Activated CD8-positive, alpha-beta T cell treated with anti-CD3 and anti-CD28 coated beads, Interleukin-2, amount 10 ng/mL, durations not matched to agents 7 days and 5 days (primary cell): ENCODE results near the gene TNS4. TPM values are rescaled to one million over a fixed set of nuclear protein-coding genes. Genes with fewer than 3 reads are reported as not detected.

Experiments
- ATAC-seq: fragments of 150-1000 bp; cut with Tn5 transposase; one replicate; pipeline ENCODE4 v1.10.0; 2021; ENCODE audit warnings: moderate library complexity
- CTCF ChIA-PET: fragments of 350-600 bp; sonication (Branson Sonifier 250); formaldehyde crosslinking; loops from one replicate; lab custom pipeline; 2021; ENCODE audit warnings: antibody characterized with exemption; lab: Charles Lee
- POLR2A ChIA-PET: fragments of 350-600 bp; sonication (Branson Sonifier 250); formaldehyde crosslinking; loops from one replicate; lab custom pipeline; 2021; ENCODE audit warnings: antibody characterized with exemption; lab: Charles Lee
- DNase-seq: peaks from one replicate; pipeline ENCODE4 v3.0.0-alpha.2; 2020
- H3K27ac Mint-ChIP-seq: one replicate; pipeline ENCODE4 v1.8.0; 2021; ENCODE audit warnings: mild to moderate bottlenecking, mixed read lengths
- H3K27me3 Mint-ChIP-seq: one replicate; pipeline ENCODE4 v1.8.0; 2021; ENCODE audit warnings: low read depth, mixed read lengths
- H3K36me3 Mint-ChIP-seq: one replicate; pipeline ENCODE4 v1.8.0; 2021; ENCODE audit warnings: low read depth, mixed read lengths
- H3K4me1 Mint-ChIP-seq: one replicate; pipeline ENCODE4 v1.8.0; 2021; ENCODE audit warnings: low read depth, mixed read lengths
- H3K4me3 Mint-ChIP-seq: one replicate; pipeline ENCODE4 v1.8.0; 2021; ENCODE audit warnings: mild to moderate bottlenecking, mixed read lengths
- H3K9me3 Mint-ChIP-seq: one replicate; pipeline ENCODE4 v1.8.0; 2022; ENCODE audit warnings: mixed read lengths; ENCODE audit not compliant: insufficient read depth
- total RNA-seq, 2 experiments: library from RNA; stranded (reverse); gene quantifications; one replicate each; pipeline ENCODE4 v1.2.3, GENCODE V29; 2021

TNS4 gene
- total RNA-seq, 2 experiments from 2014 or later = 8.4 to 9.0 TPM

GRCh38 chr17:40502716-40503115 is 1.3 kb upstream of the TNS4 start:
- Mint-ChIP-seq H3K4me3 (no peak overlapping the region), H3K27me3 (peaks cover 5% of the 10 kb centered on the region), H3K4me1 (peaks cover 6% of the 10 kb centered on the region), H3K27ac (no peak overlapping the region), H3K36me3 (no peaks in the 10 kb centered on the region), H3K9me3 (no peaks in the 10 kb centered on the region)
- CTCF ChIA-PET = interaction anchor here (0.6 to 2.4 kb wide), 4 partner anchors 12 to 59 kb away, joined by 3 to 10 read pairs (median 4); no protein-coding TSS in a partner anchor
- DNase-seq (no peak), ATAC-seq (no peak)
- POLR2A ChIA-PET = no interaction called here

DNA sequence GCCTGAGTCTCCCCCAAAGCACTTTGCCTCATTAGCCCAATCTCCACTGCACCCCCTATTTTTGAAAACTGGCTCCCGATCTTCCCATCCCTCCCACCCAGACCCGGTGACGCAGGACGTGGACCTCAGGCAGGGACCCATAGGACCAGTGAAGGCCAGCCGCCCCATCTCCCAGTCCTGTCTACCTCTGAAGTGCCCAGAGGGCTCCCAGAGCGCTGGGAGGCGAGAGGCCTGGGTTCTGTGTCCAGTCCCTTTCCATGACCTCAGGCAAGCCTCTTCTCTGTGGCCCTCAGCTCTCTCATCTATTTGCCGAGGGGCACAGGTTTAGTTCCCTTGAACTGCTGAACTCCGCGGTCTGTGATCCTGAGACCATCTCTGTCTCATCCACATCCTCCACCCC is 714 bp downstream of the TNS4 start:
- Mint-ChIP-seq H3K27me3 (peaks cover 5% of the 10 kb centered on the region), H3K27ac (no peak overlapping the region)
- POLR2A ChIA-PET = no interaction called here

DNA sequence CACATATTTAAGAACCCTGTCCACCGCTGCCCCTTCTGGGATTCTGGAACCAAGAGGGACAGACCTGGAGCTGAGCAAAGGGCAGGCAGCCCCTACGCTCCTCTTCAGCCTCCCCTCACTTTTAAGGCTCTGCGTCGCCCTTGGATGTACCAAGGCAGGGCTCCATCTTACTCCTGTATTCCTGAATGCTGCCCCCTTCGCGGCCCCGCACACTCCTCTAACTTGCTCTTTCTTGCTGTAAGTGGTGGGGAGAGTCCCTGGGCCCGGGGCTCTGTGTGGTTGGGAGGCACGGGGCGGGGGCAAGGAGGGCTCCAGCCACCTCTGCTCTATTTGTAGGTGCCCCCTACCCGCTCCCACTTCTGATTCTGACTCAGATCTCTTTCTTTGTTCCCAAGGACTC is 1.2 kb downstream of the TNS4 start:
- peaks cover 3% of the 10 kb centered on the region for H3K4me1 Mint-ChIP-seq
- no peaks in the 10 kb centered on the region for H3K36me3 Mint-ChIP-seq
- H3K27ac Mint-ChIP-seq = no peak overlapping the region
- no peaks in the 10 kb centered on the region for H3K9me3 Mint-ChIP-seq
- CTCF ChIA-PET = no interaction called here
- peaks cover 5% of the 10 kb centered on the region for H3K27me3 Mint-ChIP-seq
- DNase-seq (no peak), ATAC-seq (no peak)
- POLR2A ChIA-PET = no interaction called here
- no peak overlapping the region for H3K4me3 Mint-ChIP-seq

More for the DNA sequence above, 714 bp downstream of the TNS4 start:
- Mint-ChIP-seq H3K4me1 (peaks cover 6% of the 10 kb centered on the region), H3K4me3 (no peak overlapping the region), H3K36me3 (no peaks in the 10 kb centered on the region), H3K9me3 (no peaks in the 10 kb centered on the region)
- DNase-seq = no peak
- ATAC-seq = no peak
- CTCF ChIA-PET = no interaction called here

- DNase-seq = no peak
- Mint-ChIP-seq H3K27ac (no peak overlapping the region), H3K36me3 (no peaks in the 10 kb centered on the region), H3K4me1 (peaks cover 2% of the 10 kb centered on the region), H3K4me3 (no peak overlapping the region), H3K9me3 (no peaks in the 10 kb centered on the region), H3K27me3 (peaks cover 5% of the 10 kb centered on the region)
- ChIA-PET POLR2A (interaction anchor here (1.3 kb wide), 1 partner anchor 23 kb away, joined by 7 read pairs; no protein-coding TSS in a partner anchor), CTCF (no interaction called here)
- ATAC-seq = no peak
Measured at GRCh38 chr17:40499551-40500189, 1.8 kb downstream of the TNS4 start.

- H3K4me3 Mint-ChIP-seq = no peak overlapping the region
- H3K27me3 Mint-ChIP-seq = peaks cover 5% of the 10 kb centered on the region
- peaks cover 2% of the 10 kb centered on the region for H3K4me1 Mint-ChIP-seq
Measured at GRCh38 chr17:40498281-40499084, 2.9 kb downstream of the TNS4 start.

DNA sequence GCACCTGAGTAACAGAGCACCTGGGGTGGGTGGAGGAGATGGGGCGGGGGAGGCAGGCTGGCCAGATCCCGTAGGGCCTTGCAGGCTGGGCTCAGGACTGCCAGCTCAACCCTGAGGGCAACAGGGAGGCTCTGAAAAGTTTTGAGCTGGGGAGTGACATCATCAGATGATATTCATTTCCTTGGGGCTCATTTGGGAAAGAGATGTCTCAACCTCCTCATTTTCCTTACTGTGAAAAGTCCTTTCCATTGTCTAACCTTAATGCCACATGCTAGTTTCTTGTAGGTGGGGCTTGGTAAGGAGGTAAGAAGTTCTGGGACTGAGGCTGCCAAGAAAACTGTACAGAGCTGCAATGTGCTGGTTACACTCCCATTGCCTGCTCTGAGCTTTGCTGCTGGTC is 3.7 kb downstream of the TNS4 start:
- Mint-ChIP-seq H3K27me3 (peaks cover 3% of the 10 kb centered on the region), H3K4me3 (no peak overlapping the region), H3K4me1 (peaks cover 5% of the 10 kb centered on the region), H3K27ac (no peak overlapping the region), H3K9me3 (no peaks in the 10 kb centered on the region), H3K36me3 (no peaks in the 10 kb centered on the region)
- POLR2A ChIA-PET = interaction anchor here (0.5 to 1.6 kb wide), 6 partner anchors 17 to 1789 kb away, joined by 3 to 4 read pairs (median 3); partner anchors contain the start of gene TOP2A
- DNase-seq (no peak), ATAC-seq (no peak)
- CTCF ChIA-PET = interaction anchor here (1.0 to 1.4 kb wide), 4 partner anchors 11 to 34 kb away, joined by 3 to 6 read pairs (median 4); no protein-coding TSS in a partner anchor

More at GRCh38 chr17:40498281-40499084, 2.9 kb downstream of the TNS4 start:
- ChIA-PET POLR2A (interaction anchor here (0.9 to 1.6 kb wide), 5 partner anchors 18 to 81 kb away, joined by 3 to 7 read pairs (median 4); partner anchors contain the start of gene TOP2A), CTCF (interaction anchor here (1.0 to 1.4 kb wide), 4 partner anchors 12 to 33 kb away, joined by 3 to 6 read pairs (median 4); no protein-coding TSS in a partner anchor)
- DNase-seq (no peak), ATAC-seq (no peak)
- no peaks in the 10 kb centered on the region for H3K9me3 Mint-ChIP-seq
- no peaks in the 10 kb centered on the region for H3K36me3 Mint-ChIP-seq
- H3K27ac Mint-ChIP-seq = no peak overlapping the region

DNA sequence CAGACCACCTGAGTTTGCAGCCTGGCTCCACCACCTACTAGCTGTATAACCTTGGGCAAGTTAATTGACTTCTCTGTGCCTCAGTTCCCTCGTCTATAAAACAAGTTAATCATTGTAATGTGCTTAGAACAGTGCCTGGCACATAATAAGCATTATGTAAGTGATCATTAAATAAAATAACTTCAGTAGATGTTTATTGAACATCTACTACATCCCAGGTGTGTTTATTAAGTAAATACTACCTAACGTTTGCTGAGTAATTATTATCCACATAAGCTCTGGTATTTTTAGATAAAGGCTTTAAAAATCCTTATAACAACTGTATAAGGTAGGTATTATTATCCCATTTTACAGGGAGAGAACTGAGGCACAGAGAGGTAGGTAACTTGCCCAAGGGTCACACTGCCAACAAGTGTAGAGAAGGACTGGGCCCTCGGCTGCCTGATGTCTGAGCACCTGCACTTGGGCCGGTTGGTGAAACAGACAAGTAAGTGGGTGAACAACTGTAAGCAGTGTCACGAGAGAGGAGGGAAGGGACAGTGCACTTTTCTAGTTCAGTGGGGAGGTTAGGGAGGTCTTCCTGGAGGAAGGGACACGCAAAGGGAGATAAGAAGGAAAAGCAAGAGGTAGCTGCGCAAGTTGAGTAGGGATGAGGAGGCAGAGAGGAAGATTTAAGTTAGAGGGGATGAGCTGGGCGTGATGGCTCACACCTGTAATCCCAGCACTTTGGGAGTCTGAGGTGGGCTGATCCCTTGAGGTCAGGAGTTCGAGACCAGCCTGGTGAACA is 4.6 kb downstream of the TNS4 start:
- Mint-ChIP-seq H3K4me1 (peaks cover 5% of the 10 kb centered on the region), H3K36me3 (no peaks in the 10 kb centered on the region), H3K4me3 (no peak overlapping the region), H3K9me3 (no peaks in the 10 kb centered on the region), H3K27ac (no peak overlapping the region), H3K27me3 (no peaks in the 10 kb centered on the region)
- ATAC-seq = no peak
- CTCF ChIA-PET = interaction anchor here (1.2 to 1.5 kb wide), 2 partner anchors 21 to 35 kb away, joined by 3 to 5 read pairs; no protein-coding TSS in a partner anchor
- POLR2A ChIA-PET = interaction anchor here (0.5 to 1.6 kb wide), 3 partner anchors 35 to 1790 kb away, joined by 3 to 4 read pairs (median 3); partner anchors contain the start of gene TOP2A
- no peak for DNase-seq

DNA sequence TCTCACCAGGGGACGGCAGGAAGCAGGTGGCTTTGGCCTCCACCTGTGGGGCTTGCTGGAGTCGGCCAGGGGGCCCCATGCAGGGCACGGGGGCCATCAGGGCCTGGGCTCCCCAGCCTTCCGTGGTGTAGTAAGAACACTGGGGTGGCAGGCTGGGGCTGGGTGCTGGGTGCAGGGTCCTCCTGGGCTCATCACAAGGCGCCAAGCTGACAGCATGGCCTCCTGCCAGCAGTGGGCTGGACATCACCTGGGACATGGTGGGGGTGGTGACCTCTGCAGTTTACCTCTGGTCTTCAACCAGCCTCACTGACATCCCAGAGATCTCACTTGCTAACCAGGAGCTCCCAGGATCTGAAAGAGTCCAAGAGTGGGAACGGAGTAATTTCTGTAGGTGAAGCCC is 5.3 kb downstream of the TNS4 start:
- Mint-ChIP-seq H3K27ac (no peak overlapping the region), H3K4me3 (no peak overlapping the region), H3K9me3 (no peaks in the 10 kb centered on the region), H3K27me3 (no peaks in the 10 kb centered on the region), H3K36me3 (no peaks in the 10 kb centered on the region), H3K4me1 (peaks cover 10% of the 10 kb centered on the region)
- DNase-seq (no peak), ATAC-seq (no peak)
- POLR2A ChIA-PET = no interaction called here
- CTCF ChIA-PET = interaction anchor here (0.7 to 1.5 kb wide), 5 partner anchors 17 to 64 kb away, joined by 3 to 5 read pairs (median 3); partner anchors contain the start of gene IGFBP4

DNA sequence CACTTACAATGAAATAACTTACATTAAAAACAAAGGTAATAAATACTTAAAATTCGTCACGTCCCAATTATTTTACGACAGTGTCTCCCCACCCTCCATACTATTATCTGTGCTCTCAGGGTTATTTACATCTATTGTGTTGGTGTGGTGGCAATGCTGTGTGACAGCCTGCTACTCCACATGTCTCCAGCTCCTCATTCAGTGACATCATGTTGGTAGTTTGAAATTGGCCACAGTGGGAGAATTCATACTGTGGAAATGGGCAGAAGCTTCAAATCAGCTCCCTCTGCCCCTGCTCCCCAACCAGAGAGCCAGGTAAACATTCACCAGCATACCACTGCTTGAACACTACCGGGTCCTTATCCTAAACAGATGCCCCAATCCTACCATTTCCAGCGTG is 6.3 kb downstream of the TNS4 start:
- POLR2A ChIA-PET = interaction anchor here (0.5 kb wide), 1 partner anchor 38 kb away, joined by 8 read pairs; no protein-coding TSS in a partner anchor
- H3K4me1 Mint-ChIP-seq = peaks cover 20% of the 10 kb centered on the region
- H3K27ac Mint-ChIP-seq = no peak overlapping the region
- ATAC-seq (no peak), DNase-seq (no peak)
- CTCF ChIA-PET = interaction anchor here (0.9 to 1.5 kb wide), 4 partner anchors 18 to 51 kb away, joined by 3 to 5 read pairs (median 4); partner anchors contain the start of gene IGFBP4
- H3K27me3 Mint-ChIP-seq = no peaks in the 10 kb centered on the region
- no peak overlapping the region for H3K4me3 Mint-ChIP-seq
- no peaks in the 10 kb centered on the region for H3K9me3 Mint-ChIP-seq
- H3K36me3 Mint-ChIP-seq = no peaks in the 10 kb centered on the region

DNA sequence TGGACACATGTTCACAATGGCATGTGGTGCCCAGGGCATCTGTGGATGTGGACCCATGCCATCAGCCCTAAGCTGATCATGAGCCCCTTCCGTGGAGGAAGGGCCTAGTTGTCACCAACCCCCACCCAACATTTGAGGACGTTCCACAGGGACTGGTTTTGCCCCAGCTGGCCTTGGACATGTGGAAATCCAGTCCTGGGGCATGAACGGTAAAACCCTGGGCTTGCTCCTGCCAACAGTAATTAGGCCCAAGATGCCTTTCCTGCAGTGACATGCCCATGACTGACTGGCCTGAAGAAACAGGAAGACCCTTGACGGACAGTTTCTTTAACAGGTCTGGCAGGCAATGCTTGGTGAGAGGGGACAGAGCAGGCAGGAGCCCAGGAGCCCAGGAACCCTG is 7.7 kb downstream of the TNS4 start:
- ATAC-seq (no peak), DNase-seq (no peak)
- H3K27ac Mint-ChIP-seq = no peak overlapping the region
- no peaks in the 10 kb centered on the region for H3K36me3 Mint-ChIP-seq
- H3K4me3 Mint-ChIP-seq = no peak overlapping the region
- POLR2A ChIA-PET = no interaction called here
- H3K9me3 Mint-ChIP-seq = no peaks in the 10 kb centered on the region
- CTCF ChIA-PET = no interaction called here
- H3K4me1 Mint-ChIP-seq = peaks cover 33% of the 10 kb centered on the region
- no peaks in the 10 kb centered on the region for H3K27me3 Mint-ChIP-seq

- Mint-ChIP-seq H3K36me3 (no peaks in the 10 kb centered on the region), H3K27me3 (no peaks in the 10 kb centered on the region), H3K4me1 (peaks cover 49% of the 10 kb centered on the region), H3K9me3 (no peaks in the 10 kb centered on the region), H3K27ac (no peak overlapping the region), H3K4me3 (no peak overlapping the region)
- ChIA-PET CTCF (interaction anchor here (1.9 to 2.9 kb wide), 2 partner anchors 15 to 41 kb away, joined by 13 to 16 read pairs; no protein-coding TSS in a partner anchor), POLR2A (interaction anchor here (0.8 kb wide), 1 partner anchor 169 kb away, joined by 3 read pairs; no protein-coding TSS in a partner anchor)
- DNase-seq (no peak), ATAC-seq (no peak)
Measured at GRCh38 chr17:40491486-40491885, 9.9 kb downstream of the TNS4 start.
